Measurements from ENCODE around the gene LTBP4.

The LTBP4 gene

DNA sequence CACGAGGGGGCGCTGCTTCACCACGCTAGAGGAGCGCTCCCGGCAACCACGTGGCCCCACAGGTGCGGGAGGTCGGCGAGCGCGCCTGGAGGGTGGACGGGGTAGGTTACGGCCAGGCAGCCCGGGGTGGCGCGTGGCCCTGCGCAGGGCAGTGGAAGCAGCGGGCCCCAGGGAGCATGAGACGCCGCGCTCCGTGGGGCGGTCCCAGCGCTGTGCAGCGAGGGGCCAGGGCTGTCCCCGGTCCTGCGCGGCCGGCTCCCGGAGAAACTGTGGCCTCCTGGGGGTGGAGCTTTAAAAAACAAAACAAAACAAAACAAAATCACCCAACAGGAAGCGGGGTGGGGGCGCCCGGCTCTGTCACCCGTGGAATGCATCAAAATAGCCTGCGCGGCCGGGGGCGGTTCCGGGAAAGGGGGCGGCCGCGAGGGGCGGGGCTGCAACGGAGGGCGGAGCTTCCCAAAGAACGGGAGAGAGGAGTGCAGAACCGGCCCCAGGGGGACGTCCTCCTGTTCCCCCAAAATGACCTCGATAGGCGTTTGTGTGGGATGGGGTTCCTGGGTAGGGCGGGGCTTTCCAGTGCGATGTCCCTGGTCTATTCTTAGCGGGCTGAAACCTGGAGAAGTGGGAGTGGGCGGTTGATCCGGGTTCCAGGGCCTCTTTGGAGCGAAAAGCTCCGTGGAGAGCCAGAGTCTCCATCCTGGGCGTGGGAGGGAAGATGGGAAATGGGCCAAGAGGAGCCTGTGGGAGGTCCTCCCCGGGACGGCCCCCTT is 61.9 kb downstream of the LTBP4 start:
- DNase-seq (ENCODE audit: low read depth in 1 of 2, low spot score in 1 of 2), result peak; percentile 88 to 95

DNA sequence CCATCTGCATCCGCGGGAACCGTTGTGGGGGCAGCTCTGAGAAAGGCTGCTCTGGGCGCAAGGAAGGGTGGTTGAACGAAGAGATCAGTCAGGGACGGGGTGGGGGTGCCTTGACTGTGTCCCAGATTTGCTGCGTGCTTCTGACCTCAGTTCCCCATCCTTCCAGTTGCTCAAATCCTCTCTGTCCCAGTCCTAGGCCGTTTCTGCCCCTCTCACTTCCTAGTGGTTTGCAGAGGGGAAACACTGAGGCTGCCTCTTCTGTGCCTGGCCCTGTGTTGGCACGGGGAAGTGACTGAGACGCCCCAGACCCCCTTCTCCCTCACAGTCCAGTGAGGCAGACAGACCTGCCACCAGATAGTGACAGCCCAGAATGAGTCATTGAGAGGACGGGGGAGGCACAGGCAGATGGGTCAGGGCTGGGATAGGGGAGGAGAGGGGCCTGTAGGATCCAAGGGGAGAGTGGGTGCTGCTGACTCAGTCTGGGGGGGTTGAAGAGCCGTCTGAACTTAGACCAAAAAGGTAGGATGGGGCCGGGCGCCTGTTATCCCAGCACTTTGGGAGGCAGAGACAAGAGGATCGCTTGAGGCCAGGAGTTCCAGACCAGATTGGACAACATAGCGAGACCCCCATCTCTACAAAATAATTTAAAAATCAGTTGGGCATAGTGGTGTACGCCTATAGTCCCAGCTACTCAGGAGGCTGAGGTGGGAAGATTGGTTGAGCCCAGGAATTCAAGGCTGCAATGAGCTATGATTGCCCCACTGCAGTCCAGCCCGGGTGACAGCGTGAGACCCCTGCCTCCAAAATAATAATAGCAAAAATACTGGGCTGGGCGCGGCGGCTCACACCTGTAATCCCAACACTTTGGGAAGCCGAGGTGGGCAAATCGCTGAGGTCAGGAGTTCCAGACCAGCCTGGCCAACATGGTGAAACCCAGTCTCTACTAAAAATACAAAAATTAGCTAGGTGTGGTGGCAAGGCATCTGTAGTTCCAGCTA is 62.8 kb downstream of the LTBP4 start:
- no peak for DNase-seq (ENCODE audit: low read depth in 1 of 2, low spot score in 1 of 2)

GRCh38 chr19:40666803-40667438 is 65.8 kb downstream of the LTBP4 start:
- DNase-seq (ENCODE audit: low read depth in 1 of 2, low spot score in 1 of 2), result no peak

DNA sequence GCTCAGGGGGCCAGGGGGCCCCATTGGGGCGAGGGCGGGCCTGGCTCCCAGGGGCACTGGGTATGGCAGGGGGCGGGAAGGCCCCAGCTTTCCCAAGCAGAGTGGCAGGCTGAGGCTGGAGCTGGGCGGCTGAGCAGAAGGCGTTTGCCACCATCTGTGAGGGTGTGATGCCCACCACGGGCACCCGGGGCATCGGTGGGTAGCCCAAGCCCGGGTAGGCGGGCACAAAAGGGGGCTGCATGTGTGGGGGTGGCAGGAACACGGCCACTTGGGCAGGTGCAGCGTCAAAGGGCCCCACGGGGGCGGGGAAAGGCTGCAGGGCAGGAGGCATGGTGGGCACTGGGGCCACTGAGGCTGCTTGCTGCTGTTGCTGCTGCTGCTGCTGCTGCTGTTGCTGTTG is 66.4 kb downstream of the LTBP4 start:
- no peak for DNase-seq (ENCODE audit: low read depth in 1 of 2, low spot score in 1 of 2)

- DNase-seq (ENCODE audit: low read depth in 1 of 2, low spot score in 1 of 2), result no peak
Measured at GRCh38 chr19:40668991-40669614, 67.9 kb downstream of the LTBP4 start.

- DNase-seq (ENCODE audit: low read depth in 1 of 2, low spot score in 1 of 2), result no peak
Measured at GRCh38 chr19:40671404-40671803, 70.2 kb downstream of the LTBP4 start.

- DNase-seq (ENCODE audit: low read depth in 1 of 2, low spot score in 1 of 2), result no peak
Measured at GRCh38 chr19:40672038-40672437, 70.9 kb downstream of the LTBP4 start.

GRCh38 chr19:40672573-40673299 is 71.6 kb downstream of the LTBP4 start:
- no peak for DNase-seq (ENCODE audit: low read depth in 1 of 2, low spot score in 1 of 2)

DNA sequence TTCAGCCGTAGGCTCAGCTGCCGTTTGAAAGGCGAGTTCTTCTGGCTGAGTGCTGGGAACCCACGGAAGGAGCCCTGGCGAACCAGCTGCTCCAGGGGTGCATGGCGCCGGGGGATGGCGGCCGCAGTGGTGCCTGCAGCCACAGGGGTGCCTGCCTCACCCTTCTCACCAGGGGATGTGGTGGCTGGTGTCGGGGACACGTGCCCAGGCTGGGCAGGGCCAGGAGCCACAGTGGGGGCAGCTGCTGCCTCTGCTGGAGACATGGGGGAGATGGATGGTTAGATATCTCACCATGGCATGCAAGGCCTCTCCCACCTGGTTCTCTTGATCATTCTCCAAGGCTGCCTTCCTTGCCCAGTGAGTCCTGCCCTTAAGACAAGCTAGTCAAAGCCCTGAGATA is 72.2 kb downstream of the LTBP4 start:
- no peak for DNase-seq (ENCODE audit: low read depth in 1 of 2, low spot score in 1 of 2)

GRCh38 chr19:40674291-40674690 is 73.1 kb downstream of the LTBP4 start:
- DNase-seq (ENCODE audit: low read depth in 1 of 2, low spot score in 1 of 2), result no peak

DNA sequence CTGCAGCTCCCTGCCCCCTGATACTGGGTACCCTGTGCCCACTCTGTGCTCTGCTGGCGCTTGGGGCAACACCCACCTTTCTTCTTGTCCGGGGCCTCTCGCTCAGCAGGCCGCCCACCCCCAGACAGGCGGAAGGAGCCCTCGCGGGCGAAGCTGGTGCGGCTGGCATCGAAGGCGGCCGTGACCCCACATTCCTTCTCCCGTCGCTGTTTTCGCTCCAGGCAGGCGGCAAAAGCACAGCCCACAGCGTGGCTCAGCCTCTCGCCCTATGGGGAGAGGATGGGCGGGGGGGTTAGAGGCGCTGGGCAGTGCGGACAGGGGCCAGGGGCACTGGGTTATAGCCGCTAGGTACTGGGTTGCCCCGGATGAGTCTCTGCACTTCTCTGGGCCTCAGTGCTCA is 76.0 kb downstream of the LTBP4 start:
- DNase-seq (ENCODE audit: low read depth in 1 of 2, low spot score in 1 of 2), result no peak

Measured in stimulated activated CD4-positive, alpha-beta T cell treated with anti-CD3 and anti-CD28 coated beads, Interleukin-15, amount 100 ng/mL, for 1 hour (primary cell).